T-helper 2 cell treated with Interferon-gamma antibody and Interleukin-4, amounts not matched to agents 100 ng/mL and 5 ng/mL, for 36 hours (primary cell): ENCODE data around the gene APIP. TPM values are rescaled to one million over a fixed set of nuclear protein-coding genes. Genes with fewer than 3 reads are reported as not detected.

ENCODE experiments used
- intact Hi-C: fragments of 100-400 bp; cut with micrococcal nuclease; formaldehyde crosslinking; loops from one replicate; pipeline ENCODE4 v1.15.1; 2023
- total RNA-seq: library from RNA; stranded (reverse); gene quantifications from 2 replicates; pipeline ENCODE4 v1.2.3, GENCODE V29; 2022

Gene APIP
- total RNA-seq, 1 donor from 2014 or later: 24.9 TPM

DNA sequence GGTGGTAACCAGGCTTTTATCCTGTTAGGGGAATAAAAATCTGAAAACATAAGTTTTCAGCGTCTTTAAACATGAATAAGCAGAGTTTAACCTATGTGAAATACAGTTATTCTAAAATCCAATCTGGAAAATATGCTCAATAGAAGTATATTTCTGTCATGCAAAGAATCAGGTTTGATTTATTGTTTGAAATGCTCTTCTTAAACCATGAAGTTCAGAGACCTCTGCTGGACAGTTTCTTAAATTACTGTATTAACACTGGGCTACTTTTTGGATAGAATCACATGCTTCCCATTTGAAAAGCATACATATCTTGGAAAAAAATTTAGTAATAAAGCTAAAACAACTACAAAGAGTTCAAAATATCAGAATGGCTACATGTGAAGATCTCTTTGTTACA, 25.4 kb downstream of the APIP start:
- intact Hi-C loops: loop anchor here (1.0 kb wide), 1 partner anchor 305 kb away; no protein-coding TSS in a partner anchor

DNA sequence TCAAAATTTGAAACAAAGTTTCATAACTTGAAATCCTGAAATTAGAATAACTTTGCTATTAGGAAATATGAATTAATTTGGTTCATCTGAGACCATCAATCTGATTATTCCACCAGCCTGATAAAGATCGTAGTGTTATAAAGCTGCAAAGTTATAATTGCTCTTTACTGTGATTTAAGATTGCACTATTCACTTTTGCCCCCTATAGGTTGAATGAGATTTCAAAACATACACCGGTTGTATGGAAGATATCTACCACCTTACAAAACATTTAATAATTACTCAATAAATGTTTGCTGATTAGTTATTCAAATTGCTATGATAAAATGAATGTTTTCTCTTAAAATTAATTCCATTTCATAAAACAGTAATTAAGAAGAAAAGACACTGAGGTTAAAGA, 26.1 kb downstream of the APIP start:
- intact Hi-C loops: no loop called here

DNA sequence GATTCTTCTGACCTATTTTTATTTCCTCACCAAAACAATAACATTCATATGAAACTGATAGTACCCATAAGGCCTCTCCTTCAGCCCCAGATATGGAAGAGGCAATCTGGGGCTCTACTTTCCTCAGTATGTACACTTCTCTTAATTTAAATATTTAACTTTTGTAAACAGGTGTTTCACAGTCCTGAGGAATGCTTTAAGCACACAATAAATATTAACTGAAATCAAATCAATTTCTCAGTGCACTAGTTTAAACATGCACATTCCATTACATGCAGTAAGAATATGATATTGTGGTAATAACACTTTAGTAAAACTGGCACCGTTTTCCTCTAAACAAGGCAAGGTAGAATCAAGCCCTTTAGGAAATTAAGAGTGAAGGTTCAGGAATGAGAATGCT, 28.9 kb downstream of the APIP start:
- intact Hi-C loops: no loop called here

DNA sequence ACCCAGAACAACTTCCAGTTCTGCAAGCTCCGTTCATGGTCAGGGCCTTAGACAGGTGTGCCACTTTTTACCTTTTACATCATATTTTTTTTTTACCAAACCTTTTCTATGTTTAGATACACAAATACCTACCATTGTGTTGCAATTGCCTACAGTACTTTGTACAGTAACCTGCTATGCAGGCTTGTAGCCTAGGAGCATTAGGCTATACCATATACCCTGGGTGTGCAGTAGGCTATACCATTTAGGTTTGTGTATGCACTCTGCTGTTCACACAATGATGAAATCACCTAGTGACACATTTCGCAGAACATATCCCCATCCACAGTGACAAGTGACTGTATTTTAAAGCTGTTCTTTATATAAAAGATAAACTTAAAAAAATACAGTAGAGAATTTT, 29.6 kb downstream of the APIP start:
- intact Hi-C loops: no loop called here

DNA sequence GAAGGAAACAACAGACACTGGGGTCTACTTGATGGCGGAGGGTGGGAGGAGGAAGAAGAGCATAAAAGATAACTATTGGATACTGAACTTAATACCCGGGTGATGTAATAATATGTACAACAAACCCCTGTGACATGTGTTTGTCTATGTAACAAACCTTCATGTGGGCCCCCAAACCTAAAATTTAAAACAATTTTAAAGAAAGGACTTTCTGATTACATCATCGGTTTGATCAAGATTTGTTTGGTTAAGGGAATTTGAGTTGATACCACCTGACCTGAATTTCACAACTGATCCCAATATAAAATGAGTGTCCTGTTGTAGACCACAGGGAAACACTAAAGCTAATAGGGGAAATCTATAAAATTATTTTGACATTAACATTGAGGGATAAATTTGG, 34.3 kb downstream of the APIP start:
- intact Hi-C loops: no loop called here

DNA sequence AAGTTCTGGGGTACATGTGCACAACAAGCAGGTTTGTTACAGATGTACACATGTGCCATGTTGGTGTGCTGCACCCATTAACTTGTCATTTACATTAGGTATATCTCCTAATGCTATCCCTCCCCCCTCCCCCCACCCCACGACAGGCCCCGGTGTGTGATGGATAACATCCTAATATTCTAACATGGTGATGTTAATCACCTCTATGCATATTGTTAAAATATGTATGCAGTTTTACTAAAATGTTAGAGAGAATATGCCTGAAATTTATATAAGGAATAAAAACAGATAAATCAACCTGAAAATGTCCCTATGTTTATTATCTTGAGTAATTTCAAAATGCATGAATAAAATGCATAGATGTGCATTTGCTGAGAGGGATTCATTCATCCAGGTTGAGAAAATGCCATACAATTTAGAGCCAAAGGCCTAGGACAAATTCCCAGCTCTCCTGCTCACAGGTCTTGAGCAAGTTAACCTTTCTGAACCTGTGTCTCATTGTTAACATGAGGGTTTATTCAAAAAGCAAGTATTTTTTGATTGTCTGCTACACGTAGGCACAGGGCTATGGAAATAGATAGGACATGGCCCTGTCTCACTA, 38.7 kb downstream of the APIP start:
- intact Hi-C loops: no loop called here

DNA sequence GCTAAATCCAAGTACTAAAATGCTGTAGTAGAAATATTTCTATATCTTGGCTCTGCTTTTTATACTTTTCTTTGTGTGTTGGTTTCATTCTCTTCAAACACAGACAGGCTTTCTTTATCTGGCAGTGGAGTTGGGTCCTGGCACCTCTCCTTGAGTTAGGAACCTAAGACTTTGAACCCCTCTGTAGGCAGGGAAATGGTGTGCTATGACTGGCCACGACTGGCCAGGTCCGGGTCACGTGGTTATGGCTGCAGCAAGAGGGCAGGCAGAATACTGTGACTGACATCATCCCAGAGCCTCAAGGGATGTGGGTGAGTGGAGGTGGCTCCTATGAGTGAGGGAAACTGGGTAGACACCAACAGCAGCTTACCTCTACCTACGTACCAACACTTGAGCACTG, 42.0 kb downstream of the APIP start:
- intact Hi-C loops: no loop called here

DNA sequence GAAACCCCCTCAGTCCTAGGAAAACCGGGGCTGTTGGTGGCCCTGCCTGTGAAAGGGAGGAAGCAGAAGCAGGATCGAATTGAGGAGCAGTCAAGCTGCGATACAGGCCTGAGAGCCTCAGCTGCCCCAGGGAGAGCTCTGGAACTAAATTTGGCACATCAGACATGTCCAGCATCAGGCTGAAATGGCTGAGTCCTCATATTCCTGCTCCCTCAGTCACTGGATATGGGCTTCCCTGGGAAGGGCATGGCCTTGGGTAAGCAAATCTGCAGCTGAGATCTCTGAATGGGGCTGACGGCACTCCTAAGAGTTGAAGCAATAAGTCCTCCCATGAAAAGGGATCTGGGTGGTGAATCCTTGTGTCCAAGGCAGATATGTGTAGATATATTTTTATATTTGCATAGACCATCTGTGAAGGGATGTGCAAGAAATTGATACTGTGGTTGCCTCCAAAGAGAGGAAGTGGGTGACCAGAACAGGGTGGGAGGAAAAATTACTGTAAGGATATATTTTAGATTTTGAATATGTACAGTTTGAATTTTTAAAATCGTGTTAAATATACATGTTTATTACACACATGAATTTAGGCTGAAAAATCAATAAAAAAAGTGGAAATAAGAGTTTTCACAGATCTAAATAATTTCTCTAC, 45.5 kb downstream of the APIP start:
- intact Hi-C loops: no loop called here

DNA sequence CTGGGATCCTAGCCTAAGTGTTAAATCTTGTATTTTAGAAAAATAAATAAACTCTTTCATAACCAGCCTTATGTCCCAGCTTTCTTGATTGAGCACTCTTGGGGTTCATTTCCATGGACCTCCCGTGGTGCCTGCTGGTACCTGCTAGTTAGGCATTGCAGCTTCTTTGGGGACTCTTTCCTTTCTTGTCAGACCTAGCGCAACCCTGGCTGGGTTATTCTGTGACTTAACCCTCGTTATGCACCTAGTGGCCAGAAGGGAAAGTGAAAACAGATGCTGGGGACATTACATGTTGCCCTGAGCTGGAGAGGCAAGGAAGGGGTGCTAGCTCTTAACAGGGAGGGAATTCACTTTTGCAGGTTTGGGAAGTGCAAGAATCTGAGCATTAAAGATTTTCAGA, 46.8 kb downstream of the APIP start:
- intact Hi-C loops: no loop called here

DNA sequence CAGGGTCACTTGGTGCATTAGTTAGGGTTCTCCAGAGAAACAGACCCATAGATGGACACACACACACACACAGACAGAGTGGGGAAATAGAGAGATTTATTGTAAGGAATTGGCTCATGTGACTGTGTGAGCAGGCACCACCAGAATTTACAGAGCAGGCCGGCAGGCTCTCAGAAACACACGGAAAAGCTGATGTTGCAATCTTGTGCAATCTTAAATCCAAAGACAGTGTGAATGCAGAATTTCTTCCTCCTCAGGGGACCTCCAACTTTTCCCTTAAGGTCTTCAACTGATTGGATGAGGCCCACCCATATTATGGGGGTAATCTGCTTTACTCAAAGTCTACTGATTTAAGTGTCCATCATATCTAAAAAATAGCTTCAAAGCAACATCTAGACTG, 49.8 kb downstream of the APIP start:
- intact Hi-C loops: no loop called here

DNA sequence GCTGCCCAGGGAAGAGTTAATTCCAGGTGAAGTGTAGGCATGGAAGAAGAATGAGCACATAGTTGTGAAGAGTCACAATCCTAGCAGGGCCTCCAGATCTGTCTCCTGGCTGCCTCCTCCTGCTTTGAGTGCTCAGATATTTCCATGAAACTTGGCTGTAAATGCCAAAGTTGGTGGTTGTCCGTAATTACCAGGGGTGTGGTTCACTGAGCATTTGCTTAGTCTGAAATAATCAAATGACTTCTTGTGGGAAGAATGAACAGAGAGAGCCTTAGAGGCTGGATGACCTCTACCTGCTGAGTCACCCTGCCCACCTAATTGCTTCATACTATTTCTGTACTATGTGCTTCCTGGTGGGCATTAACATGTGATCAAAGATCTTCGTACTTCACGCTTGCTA, 50.9 kb downstream of the APIP start:
- intact Hi-C loops: no loop called here

DNA sequence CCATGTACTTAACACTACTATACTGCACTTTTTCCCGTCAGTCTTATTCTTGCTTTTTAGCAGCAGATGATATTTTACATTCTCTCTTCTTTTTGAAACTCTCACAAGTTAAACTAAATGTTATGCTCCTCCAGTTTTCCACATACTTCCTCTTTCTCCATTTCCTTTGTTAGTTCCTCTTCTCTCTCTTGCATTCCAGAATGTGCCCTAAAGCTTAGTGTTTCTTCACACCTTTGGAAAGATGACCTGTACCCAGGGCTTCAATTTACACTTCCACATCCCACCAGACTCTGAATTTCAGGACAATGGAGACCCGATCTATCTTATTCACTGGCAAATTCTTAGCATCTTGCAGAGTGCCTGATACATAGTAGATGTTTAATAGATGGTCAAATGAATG, 51.8 kb downstream of the APIP start:
- intact Hi-C loops: no loop called here

DNA sequence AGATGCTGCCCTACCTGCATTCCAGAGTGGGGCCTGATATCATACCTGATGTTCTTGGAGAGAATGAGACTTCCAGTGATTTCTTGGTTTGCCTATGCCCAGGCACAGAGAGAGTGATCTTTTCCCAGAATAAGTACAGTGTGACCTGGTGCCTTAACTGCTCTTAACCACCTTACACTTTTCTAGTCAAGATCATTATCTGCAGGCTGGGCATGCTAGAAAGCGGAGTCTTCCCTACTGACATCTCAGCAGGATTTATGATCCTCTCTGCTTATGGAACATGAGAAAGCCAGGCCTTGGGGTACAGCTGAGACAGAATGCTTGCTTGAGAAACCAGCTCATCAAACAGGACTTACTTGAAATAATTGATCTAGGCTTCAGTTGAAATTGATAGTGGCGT, 53.1 kb downstream of the APIP start:
- intact Hi-C loops: no loop called here

DNA sequence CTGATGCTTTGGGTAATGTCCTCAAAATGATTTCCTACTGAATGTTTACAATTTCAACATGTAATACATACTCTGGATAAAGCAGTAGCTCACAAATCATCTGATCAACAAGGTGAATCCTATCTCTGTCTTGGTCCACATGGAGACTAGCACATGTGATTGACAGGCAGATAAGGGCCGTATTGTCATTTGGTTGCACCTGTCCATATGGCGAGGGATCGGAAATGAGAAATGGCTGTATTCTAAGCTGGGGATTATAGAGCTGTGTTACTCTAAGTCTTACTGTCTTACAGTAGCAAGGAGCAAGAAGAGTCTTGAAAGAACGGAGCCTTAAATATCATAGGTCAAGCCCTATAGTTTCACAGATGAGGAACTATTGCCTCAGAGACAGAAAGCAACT, 55.7 kb downstream of the APIP start:
- intact Hi-C loops: no loop called here

DNA sequence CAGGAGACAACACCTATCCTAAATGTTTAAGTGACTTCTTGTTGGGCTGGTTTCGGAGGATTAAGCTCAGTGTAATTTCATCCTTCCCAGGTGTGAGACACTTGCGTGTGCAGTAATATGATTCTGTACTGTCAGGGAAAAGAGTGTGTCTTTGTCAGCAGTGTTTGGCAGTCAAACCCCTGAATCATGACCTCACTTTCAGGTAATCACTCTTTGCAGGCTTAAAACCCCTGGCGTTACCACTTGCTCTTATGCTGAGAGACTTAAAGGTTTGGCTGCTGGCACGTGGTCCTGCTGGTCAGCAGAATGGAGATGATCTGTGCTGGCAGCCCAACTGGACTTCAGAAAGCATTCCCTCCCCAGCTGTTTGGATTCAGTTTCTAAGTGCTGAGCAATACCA, 56.1 kb downstream of the APIP start:
- intact Hi-C loops: no loop called here

DNA sequence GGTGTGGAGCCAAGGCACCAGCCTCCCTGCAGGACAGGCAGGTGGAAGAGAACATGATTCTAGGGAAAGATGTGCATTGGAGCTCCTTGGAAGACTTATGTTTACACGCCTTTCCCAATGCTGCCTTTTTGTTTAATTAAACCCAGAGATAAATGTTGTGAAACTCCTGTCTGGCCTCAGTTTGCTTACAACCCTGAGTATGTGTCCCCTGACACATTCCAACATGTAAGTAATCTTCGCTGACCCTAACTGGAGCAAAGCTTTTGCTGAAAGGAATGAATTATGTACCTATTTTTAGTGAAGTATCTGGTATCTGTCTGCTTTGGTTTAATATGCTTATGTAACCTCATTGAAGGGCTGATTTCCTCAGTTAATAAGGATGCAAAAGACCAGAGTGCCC, 56.7 kb downstream of the APIP start:
- intact Hi-C loops: no loop called here

DNA sequence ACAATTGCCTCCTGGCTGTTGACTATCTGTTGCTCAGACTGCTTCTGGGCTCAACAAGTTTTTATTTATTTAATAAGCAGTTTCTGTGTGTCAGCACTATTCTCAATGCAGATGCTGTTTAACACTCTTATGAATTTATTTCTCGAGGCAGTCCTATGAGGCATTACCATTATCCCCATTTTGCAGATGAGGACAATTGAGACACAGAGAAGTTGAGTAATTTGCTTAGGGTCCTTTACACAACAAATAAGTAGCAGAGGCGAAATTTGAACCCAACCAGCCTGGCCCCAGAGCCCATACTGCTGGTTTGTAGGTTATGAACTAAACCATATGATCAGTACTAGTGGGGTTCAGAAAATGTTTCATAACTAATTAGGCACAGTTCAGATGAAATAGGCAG, 58.7 kb downstream of the APIP start:
- intact Hi-C loops: no loop called here

DNA sequence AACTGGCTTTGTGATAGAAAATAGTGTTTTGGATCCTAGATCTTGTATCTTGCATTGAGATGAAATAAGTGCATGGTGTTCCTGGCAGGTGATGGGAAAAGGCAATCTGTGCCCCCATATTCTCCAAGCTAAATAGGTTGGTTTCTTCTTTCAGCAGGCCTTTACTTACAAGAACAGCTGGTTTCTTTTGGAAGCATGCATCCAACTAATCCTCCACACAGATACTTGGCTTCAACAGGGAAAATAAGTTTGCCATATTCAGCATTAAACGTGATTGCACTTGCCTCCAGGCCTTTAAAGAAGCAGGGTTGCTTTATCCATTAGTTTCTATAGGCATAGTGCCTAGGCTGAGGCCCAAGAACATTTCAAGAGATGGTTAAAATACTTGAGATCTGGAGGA, 59.9 kb downstream of the APIP start:
- intact Hi-C loops: no loop called here

DNA sequence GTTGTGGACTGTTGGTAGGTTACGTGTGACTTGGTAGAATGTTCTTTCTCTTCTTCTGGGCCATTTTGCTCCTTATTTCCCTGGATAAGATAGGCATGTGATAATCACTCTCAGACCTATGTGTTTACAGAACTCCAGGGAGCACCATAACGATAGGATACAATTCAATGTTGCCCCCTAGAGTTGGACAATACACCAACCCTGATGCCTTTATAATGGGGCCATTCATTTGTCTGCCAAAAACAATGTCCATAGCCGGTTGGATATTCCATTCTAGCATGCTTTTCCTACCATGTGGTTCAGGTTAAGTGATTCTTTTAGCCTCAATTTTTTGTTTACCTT, 60.5 kb downstream of the APIP start:
- intact Hi-C loops: no loop called here

DNA sequence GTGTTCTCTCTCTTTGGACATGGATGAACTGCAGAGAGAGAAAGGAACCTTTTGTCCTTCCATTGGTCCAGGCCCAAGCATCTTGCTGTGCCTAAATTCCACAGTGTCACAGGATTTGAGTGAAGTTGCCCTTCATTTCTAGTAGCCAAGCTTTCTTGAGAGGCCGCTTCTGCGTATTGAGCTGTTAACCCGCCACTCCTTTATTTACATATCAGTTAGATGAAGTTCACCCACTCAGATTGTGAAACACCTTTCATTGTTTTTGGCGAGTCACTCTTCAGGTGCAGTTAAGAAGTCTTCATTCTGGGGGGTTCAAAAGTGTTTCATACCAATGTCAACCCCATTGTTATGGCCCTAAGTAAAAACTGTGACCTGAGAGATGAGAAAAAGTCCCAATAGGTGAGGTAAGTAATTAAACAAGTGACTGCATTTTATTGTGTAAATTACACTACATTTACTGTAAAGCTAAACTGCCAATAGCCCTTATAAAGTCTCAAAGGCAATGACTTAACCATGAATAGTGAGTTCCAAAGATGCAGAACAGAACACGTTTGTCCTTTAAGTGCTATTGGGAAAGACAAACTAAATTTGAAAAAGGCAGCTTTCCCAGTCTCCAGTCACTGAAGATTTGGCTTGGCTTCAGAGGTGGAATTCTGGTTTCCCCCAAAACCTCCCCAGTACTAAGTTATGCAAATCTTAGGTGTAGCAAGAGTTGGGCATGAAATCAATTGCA, 61.0 kb downstream of the APIP start:
- intact Hi-C loops: no loop called here

DNA sequence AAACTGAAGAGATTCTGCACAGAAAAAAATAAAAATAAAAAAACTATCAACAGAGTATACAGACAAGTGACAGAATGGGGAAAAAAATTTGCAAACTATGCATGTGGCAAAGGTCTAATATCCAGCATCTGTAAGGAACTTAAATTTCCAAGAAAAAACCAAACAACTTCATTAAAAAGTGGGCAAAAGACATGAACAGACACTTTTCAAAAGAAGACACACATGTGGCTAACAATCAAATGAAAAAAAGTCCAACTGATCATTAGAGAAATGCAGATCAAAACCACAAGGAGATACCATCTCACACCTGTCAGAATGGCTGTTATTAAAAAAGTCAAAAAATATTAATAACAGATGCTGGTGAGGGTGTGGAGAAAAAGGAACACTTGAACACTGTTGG, 64.3 kb downstream of the APIP start:
- intact Hi-C loops: no loop called here

DNA sequence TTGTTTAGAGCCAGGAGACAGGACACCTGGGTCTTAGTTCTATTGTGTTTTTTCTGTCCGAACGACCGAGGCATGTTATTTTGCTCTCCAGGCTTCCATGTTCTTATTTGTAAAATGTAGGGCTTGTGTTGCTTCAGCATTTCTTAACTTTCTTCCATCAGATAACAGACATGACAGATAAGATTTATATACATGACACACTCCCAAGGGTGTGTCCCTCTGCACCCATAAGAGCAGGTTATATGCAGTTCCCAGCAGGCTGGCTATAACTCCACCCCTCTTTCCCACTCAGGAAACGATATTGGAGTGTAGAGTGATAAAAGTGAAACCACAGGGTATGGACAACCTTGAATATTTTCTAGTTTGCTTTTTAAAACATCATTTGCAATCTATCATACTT, 65.8 kb downstream of the APIP start:
- intact Hi-C loops: no loop called here

DNA sequence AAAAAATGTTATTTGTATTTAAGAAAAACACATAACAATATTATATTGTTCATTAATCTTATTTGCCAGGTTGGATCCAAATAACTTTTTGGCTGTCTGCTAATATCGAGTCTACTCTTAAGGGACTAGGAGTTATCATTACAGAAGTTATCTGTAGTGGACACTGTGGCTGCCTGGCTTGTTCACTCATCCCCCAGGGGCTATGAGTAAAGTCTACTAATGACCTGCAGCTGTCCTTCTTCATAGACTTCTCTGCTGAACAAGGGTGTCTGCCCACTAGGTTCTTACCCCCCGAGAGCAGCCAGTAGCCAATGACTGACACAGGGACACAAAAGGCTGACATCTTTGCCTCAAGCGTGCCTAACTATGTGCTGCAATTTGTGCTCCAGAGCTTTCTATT, 69.7 kb downstream of the APIP start:
- intact Hi-C loops: no loop called here
